ENCODE measurements around the gene RAP1GAP.
"Not testable (repeated sequence)": the region's sequence is repeated elsewhere in the genome, so short reads cannot be mapped to it uniquely, and the experiment has no call there.

The RAP1GAP gene

DNA sequence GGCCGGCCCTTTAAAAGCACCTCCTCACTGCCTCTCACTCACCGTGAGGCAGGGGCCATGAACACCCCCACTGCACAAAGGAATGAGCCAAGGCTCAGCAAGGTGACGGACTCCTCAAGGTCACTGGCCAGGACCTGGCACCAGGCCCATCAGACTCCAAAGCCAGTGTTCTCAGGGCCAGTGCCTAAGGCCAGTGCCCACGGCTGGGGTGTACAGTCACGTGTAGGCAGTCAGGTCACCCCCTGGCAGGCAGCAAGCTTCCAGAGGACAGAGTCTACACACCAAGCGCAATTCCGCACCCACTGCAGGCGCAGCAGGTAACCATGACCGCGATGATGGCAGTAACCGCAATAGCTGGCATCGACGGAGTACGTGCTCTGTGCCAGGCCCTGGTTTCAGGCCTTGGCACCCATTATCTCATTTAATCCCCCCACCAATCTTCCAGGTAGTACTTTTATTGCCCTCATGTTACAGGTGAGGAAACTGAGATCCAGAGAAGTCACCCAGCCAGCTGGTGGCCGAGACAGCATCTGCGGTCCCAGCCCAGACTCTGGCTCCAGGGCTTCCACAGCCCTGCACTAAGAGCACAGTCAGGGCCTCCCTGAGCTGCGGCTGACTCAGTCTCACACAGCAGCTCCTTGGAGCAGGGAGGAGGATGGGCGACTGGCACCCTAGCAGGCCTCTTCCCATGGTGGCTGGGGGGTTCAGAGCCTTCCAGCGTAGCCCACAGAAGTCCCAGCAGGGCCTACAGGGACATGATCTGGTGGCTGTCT lies 27.0 kb downstream of the RAP1GAP start:
- DNase-seq, result no peak

DNA sequence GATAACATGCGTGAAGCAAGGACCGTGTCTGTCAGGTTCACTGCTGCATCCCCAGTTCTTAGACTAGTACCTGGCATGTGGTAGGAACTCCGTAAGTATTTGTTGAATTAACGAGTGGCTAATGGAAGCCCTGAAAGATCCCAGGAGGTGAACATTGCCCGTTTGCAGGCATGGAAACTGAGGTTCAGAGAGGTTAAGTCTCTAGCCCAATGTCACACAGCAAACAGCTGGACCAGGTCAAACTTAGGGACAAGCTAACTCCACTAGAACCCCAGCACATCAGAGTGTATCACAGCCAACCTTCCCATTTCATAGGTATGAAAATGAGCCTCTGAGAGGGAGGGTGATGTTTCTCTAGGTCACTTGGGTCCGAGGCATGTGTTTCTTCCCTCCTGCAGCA lies 27.6 kb downstream of the RAP1GAP start:
- DNase-seq, result no peak

DNA sequence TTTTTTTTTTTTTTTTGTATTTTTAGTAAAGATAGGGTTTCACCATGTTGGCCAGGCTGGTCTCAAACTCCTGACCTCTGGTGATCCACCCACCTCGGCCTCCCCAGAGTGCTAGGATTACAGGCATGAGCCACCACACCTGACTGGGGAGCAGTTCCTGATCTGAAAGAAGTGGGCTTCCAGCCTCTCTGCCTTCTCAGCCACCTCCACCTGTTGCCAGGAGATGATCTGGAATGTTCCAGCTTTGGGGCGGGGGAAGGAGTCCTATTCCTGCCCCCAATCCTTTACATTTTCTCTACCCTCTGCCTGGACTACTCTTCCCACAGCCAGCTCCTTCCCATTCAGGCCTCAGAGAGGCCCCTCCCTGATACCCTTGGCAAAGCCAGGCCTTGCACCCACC lies 28.1 kb downstream of the RAP1GAP start:
- DNase-seq, result no peak

DNA sequence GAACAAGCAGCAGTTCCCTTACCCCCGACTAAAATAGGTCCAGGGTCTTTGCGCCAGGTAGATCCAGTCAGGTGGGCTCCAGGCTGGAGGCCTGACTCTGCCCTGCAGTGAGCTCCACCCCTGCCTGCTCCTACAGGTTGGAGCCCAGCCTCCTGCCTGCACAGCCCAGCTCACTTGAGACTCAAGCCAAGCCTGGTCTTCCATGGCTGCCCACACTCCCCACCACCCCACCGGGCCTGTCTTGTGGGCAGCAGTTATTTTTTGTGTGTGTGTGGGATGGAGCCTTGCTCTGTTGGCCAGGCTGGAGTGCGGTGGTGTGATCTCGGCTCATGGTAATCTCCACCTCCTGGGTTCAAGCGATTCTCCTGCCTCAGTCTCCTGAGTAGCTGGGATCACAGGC lies 28.5 kb downstream of the RAP1GAP start:
- DNase-seq, result no peak

DNA sequence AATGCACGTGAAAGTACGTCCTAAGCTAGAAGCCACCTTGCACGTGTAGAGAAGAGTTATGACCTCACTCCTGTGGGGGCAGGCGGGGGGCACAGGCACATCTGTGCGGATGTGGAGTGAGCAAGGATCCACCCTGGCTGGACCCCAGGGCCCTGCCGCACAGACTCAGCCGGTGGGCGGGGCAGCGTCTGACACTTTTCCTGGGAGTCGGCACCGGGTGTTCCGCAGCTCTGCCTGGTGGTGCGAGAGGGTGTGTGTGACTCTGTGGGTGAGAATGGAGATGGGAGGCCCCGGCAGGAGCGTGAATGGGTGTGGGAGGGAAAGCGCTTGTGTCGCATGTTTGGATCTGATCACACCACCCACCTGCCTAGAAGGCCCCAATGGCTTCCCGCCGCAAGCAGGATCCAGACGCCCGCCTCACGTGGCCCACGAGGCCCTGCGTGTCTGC lies 29.5 kb downstream of the RAP1GAP start:
- no peak for DNase-seq

DNA sequence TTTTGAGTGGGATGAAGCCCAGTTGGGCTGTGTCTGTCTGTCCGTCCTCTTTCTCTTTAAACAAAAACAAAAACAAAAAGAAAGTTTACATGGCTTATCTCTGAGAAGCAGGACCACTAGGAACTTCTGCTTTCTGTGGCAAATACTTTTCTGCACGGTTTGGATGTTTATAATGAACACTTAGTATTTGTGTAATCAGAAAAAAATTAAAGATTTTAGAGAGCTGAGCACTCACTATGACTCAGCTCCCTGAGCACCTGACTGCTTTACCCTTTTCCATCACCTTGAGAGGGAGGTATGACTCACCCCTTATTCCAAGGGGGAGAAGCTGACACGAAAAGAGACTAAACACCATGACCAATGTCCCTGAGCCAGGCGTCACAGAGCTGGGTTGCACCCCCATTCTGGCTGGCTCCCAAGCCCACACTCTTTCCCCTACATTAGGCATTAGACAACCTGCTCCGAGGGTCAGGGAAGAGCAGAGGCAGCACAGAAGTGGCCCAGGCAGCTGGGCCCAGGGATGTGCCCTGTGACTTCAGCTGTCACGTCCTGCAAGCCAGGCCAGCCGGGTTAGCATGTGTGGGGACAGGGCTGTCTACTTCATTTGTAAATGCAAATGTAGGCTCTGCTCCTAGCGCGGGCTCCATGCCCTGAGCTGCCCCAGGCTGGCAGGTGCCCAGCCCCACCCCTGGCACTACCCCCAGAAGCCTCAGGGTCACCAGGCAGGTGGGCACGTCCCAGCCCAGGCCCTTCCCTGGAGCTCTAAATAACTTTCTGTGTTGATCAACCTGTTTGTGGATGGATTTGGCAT lies 30.4 kb downstream of the RAP1GAP start:
- no peak for DNase-seq

DNA sequence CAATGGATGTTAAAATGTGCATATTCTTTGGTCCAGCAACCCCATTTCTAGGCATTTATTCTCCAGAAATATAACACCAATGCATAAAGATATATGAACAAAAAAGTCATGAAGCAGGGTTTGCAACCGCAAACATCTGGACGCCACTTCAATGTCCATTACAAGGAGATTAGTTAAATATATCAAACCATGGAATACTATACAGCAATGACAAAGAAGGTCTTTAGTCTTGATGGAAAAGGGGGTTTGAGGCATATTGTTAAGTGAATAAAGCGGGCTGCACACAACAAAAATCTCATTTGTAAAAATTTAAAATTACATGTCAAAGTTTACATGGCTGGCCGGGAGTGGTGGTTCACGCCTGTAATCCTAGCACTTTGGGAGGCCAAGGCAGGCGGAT lies 31.6 kb downstream of the RAP1GAP start:
- DNase-seq, result no peak

DNA sequence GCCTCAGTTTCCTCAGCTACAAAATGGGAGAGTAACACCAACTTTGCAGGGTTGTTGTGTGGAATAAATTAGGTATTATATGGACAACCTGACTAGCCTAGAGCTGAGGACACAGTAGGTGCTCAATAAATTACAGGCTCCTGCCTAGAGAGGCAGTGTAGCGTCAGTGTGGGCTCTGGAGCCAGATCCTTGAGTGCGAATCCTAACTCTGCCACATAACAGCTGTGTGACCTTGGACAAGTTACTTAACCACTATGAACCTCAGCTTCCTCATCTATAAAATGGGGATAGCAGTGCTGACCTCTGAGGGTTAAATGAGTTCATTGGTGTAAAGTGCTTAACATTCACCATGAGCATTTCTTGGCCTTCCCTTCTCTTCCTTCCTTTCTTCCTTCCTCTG lies 33.1 kb downstream of the RAP1GAP start:
- no peak for DNase-seq

DNA sequence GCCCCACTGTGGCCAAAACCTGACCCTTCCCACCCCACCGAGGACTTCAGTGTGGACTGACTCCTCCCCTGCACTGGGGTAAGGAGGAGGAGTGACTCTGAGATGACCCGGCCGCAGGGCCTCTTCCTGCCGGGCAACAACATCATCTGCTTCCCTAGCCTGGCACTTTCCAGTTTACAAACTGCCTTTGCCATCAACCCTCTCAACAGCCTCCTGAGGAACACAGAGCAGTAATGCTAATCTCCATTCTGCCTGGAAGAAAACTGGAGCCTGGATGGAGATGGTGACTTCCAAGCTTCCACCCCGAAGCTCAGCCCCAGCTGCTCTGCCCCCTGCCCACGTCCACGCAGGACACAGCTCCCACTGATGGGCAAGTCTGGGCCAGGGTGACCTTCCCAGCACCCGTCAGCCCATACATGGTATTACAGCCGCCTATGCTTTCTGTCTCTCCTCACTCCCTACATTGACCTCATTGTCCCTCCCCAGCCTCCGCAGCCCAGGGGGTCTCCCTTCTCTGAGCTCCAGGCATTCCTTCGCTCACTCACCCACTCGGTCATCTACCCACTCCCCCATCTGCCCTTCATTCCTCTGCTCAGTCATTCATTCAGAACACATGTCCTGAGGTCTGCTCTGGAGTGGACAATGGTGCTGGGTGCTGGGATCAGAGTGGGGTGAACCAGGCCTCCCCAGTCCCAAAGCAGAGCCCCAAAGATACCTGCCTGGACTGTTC lies 34.2 kb downstream of the RAP1GAP start:
- DNase-seq, result no peak

DNA sequence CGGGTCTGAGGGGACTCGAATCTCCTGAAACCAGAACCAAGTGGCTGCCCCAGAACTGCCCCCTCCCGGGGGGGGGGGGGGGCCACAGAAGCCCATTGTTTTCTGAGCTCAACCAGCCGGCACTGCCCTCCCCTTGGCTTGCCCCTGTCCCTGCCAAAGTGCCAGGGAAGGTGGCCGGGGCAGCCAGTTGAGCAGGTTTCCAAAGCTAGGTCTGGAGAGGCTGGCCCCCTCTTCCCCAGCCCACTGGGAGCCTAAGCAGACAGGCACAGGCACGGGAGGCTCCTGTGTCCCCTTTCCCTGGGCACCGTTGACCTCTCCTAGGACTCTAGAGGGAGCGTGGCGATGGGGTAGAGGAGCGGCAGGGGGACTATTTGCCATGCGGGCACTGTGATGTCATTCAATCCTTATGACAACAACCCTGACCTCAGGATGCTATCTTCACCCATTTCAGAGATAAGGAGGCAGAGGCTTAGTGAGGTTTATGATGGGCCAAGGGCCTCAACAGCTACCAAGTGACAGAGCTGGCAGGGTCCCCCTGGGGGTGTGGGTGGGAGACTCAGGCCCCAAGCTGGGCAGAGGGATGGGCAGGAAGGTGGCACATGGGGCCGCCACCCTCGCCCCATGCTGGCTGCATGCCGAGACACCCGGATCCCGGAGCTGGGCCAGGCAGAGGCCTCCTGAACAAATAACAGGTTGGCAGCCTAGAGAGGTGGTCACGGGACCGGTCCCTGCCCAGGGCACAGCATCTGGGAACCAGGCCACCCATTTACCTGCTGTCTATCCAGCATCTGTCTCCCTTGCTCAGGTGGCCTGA lies 35.0 kb downstream of the RAP1GAP start:
- DNase-seq, result no peak

DNA sequence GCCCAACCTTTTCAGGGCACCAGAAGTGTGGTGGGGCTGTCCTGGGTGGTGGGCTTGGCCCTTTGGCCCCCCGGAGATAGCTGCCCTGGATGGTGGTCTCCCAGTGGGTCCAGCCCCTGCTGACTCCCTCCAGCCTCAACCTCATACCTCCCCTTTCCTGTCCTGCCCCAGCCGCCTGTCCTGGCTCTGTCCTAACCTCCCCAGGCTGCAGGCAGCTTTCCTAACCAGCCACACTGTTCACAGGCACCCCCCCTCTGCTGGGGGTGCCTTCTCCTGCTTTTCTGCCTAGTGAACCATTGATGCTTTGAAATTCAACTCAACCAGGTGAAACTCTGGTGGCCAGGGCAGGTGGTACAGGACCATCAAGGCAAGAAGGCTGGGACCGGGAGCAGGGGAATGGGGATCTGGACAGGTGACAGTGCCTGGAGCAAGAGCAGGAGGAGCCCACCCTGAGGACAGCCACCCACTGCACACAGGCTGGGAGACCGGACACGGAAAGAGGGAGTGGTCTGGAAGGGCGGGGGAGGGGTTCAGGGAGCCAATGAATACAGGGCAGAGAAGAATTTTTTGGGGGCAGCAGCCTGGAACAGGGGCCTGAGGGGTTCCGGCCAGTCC lies 35.9 kb downstream of the RAP1GAP start:
- DNase-seq, result no peak

DNA sequence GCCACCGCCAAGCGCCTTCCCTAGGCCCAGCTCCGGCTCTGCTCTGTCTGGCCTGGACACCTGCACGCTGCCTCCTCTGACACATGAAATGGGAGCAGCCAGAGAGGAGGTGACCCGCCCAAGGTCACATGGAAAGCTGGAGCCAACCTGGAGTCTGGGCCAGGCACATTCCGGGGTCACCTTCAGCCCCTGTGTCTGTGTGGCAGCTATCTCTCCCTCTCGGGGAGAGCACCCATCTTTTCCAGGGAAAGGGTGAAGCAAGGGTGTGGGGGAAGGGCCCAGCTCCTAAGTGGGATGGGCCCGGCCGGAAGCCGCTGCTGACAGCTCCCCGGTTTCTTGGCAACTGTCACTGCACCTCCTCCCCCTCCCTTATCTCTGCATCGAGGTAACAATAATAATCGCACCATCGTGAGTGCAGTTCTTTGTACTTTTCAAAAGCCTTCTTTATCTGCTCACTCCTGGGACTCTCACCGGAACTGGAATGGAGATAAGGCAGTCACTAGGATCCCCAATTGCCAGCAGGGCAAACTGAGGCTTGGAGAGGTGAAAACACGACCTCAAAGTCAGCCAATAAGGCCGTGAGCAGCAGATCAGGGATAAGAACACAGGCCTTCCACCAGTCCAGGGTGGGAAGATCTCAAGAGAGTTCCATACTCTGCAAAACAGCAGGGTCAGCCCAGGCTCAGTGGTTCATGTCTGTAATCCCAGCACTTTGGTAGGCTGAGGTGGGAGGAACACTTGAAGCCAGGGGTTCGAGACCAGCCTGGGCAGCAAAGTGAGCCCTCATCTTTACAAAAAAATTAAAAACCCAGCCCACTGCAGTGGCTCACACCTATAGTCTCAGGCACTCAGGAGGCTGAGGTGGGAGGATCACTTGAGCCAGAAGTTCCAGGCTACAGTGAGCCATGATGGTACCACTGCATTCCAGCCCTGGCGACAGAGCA lies 36.9 kb downstream of the RAP1GAP start:
- DNase-seq, result no peak

DNA sequence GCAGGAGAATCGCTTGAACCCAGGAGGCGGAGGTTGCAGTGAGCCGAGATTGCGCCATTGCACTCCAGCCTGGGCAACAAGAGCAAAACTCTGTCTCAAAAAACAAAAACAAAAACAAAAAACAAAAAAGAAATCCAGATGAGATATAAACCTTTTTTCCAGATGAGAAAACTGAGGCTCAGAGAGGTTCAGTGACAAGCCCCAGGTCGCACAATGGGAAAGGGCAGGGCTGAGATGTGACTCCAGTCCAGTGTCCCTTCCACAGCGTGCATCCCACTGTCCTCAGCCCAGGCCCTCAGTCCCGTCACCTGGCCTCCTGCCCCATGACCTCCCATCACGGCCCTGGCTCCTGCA lies 37.6 kb downstream of the RAP1GAP start:
- DNase-seq, result not testable (repeated sequence)

DNA sequence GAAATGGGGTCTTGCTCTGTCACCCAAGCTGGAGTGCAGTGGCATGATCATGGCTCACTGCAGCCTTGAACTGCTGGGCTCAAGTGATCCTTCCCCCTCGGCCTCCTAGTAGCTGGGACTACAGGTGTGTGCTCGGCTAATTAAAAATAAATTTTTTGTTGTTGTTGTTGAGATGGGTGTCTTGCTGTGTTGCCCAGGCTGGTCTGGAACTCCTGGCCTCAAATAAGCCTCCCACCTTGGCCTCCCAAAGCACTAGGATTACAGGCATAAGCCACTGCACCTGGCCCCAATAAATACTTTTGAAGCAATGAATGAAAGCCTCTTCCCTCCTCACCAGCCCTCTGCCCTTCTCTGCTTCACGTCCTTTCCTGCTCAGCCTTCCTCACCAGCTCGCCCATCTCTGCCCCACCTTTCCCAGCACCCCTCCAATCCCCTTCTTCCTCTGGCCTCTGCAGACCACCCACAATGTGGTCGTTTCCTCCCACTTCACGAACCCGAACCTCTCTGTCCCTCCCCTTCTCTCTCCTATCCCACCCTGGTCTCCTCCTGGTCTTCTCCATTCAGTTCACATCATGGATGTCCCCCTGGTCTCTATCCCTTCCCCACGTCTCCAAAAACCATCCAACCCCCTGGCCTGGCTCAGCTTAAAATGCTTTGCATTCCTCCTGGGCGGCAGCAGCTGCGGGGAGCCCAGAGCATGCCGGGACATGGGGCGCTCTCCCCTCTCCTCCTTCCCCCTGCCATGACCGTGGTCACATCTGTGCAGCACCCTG lies 38.4 kb downstream of the RAP1GAP start:
- no peak for DNase-seq

DNA sequence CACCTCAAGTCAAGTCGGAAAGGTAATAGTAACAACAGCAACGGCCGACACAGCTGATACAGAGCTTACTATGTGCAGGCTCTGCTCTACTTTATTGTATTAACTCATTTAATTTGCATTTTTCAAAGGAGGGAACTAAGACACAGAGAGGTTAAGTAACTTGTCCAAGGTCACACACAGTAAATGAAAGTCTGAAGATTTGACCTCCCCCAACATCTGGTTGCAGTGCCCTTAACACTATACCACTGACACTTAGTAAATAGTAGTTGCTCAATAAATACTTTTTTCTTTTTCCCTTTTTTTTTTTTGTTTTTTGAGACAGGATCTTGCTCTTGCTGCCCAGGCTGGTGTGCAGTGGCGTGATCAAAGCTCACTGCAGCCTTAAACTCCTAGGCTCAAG lies 39.2 kb downstream of the RAP1GAP start:
- no peak for DNase-seq

DNA sequence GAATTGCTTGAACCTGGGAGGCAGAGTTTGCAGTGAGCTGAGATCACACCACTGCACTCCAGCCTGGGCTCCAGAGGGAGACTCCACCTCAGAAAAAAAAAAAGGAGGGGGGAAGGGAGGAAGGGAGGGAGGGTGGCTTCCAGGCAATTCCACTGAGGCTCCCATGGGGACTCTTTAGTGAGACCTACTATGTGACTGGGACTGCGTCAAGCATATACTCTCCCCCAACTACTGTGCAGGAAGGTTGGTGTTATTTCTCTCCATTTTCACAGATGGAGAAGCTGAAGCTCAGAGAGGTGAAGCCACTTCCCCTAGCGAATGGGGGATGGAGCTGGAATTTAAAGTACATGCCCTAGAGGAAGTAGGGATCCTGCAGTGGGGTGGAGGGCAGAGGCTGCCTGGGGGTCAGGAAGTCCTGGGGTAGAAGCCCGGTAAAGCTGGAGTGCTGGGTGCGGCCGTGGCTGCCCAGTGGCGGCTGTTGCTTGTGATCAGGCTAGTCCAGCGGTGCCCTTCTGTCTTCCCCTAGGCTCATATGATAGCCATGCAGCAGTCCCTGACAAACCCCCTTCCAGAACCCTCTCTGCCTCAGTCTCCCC lies 40.3 kb downstream of the RAP1GAP start:
- DNase-seq, result no peak

DNA sequence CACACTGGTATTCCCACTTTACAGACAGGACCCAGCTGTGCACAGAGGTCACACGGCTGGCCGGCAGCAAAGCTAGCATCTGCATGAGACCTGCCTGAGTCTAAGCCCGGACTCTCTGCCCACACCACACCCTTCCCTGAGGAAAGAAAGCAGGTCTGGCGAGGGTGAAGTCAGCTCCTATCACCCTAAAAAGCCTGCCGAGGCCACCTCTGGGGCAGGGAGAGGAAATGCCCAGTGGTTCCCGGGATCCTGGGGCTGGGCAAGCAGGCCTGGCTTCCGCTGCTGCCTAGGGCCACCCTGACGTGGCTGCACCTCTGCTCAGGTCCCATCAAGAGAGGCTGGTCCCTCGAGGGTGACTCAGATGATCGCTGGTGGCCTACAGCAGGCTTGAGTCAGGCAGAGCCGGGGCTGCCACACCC lies 42.2 kb downstream of the RAP1GAP start:
- DNase-seq, result no peak

DNA sequence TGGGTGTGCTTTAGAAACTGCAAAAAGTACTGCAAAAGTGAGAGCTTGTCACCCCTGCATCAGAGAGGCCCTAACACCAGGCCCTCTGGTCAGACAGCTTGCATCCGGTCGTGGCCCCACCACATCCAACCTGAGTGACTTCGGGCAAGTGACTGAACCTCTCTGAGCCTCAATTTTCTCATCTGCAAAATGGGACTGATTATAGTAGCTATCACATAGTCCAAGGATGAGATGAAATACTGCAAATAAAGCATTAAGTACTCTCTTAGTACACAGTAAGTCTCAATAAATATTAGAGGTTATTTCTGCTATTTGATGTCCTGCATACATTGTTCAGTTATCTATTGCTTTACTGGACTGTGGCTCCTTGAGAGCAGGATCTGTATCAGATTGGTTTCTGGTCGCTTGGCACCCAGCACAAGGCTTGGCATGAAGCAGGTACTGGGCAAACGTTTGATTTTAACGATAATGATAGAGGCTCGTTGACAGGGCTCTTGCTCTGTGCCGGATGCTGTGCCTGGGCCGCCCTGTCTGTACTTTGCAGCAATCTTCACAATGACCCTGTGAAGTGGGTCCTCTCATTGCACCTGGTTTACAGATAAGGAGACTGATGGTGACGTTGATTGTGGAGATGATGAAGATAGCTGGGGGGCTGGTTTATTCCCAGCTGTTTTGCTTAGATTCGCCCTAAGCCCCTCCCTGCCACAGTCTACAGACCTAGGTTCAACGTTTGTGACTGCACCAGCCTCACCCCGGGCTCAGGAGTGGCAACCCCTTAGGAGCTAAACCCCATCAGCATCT lies 43.6 kb downstream of the RAP1GAP start:
- no peak for DNase-seq
